ENCODE results near the gene TLE3.
A peak's percentile ranks its signal among the peaks of the same experiment; 100 is the strongest.

TLE3 gene

DNA sequence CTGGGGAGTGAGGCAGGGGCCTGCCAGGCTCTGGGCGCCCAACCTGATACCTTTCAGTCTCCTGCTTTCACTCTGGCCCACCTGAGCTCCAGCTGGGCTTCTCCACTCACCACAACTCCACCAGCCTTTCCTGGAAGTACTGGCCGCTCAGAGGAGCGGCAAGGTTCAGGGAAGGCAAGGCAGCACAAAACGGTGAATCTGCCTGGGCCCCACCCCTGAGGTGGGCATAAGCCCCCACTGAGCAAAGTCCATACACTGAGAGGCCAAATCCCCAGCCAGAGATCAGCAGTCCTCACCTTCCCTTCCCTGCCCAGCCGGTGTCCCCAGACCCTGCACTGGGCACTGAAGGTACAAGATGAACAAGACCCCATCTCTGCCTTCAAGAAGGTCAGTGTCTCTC is 70.7 kb downstream of the TLE3 start:
- DNase-seq = no peak

DNA sequence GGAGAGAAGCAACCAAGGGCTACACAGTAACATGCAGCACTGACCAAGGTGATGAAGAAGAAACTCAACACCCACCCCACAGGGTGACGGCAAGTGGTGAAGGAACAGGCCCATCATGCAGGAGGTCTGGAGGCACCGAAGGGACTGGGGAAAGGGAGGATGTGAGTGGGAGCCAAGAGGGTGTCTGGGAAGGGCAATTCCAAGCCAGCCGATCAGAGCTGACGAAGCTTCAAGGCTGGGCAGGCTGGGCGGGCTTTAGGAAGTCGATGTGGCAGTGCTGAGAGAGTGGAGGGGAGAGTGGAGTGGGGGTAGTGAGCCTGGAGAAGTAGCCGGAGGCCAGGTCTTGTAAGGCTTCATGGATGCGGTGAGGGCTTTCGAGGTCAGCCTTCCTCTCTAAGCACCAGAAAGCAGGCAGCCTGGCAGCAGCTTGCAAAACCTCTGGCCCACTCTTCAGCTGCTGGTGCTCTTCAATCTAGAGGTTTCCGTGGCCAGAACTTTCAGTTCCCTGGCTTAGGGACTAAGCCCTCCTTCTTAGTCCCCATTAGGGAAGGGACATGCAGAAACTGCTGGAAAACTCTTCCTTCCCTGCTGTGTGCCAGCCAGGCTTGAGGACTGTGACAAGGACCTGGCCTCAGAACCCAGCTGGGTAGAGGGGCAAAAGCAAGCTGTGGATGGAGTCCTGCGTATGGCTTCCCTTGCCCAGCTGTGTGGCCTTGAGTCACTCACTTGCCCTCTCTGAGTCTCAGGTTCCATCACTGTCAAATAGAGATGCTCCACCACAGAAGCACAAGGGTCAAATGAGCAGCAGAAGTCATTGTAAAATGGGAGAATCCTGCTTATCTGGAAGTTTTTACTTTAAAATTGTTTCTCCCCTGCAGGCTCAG is 72.1 kb downstream of the TLE3 start:
- no peak for DNase-seq

DNA sequence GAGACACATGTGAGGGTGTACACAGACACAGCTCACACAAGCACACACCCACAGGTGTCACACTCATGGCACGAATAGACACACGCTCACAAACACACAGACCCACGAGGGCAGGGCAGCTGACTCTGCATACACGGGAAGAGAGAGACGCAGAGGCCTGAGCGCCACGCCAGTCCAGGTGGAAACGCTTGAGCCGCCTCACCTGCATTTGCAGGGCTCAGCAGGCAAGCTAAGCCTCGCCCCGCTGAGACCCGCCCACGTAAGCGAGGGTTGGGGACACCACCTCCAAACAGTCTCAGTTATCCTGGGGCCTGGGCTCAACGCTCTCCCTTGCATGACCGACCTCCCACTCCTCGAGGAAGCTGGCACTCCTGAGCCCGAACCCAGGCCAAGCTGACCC is 73.2 kb downstream of the TLE3 start:
- DNase-seq = no peak

DNA sequence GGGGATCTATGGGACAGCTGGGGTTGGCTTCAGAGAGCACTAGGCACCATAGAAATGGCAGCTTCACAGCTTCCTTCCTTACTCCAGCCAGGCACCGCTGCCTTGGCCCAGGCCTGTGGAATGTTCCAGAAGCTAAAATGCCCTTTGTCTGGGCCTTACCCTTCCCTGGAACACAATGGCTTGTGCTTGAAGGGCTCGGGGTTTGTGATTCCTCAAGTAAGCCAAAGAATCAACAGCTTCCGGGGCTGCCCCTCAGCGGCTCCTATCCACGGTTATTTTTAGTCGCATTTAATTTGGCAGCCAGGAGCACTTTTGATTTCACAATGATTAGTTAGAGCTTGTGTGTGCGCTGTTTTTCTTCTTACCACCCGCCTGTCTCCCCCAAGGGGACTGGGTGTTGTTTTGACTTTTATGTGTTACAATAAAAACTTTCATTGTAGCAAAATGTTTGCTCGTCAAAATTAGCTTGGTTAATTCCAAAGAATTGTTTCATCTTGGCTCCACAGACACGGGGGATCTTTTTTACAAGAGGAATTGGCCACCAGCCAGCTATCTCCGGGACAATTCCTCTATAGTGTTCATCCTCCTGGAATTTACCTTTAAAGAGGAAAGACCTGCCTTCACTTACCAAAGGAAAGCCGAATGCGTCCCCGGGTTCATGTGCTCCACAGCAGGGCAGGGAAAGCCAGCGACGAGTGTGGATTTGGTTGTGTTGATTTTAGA is 73.8 kb downstream of the TLE3 start:
- peak; percentile 50 for DNase-seq

DNA sequence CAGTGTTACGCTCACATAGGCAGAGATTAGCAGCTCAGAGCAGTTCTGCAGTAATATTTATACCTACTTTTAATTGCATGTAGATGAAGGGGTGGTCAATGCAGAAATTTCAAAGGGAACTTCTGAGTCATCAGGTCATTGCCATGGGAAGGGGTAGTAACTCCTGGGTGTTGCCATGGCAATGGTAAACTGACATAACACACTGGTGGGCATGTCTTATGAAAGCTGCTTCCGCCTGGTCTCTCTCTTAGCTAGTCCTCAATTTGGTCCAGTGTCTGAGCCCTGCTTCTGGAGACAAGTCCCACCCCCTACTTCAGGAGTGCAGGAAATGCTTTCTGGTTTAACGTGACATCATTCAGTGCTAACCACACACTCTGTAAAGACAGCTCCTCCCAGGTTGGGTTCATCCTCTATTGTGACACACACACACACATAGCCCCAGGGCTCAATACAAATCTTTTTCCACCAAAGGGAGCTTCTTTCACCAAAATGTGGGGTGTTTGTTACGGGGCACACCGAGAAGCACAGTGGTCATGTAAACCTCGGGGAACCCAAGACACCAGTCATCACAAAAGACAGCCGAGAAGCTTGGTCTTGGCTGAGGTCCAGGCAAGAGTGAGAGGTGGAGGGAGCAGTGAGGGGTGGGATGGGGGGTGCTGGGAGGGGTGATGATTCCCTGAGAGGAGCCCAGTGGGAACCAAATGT is 74.5 kb downstream of the TLE3 start:
- DNase-seq = peak; percentile 10

DNA sequence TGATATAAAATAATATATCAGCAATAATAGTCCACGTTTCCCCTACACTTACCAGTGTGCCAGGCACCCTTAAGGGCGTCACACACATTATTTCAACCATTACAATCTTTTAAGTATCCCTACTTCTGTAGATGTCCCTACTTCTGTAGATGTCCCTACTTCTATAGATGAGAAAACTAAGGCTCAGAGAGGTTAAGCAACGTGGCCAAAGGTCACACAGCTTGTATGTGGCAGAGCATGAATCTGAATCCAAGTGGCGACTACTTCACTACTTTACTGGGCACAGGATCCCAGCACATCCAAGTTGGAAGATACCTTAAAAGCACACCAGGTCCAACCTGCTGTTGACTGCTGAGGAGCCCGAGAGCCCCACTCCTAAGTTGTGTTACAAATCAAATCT is 77.5 kb downstream of the TLE3 start:
- no peak for DNase-seq

DNA sequence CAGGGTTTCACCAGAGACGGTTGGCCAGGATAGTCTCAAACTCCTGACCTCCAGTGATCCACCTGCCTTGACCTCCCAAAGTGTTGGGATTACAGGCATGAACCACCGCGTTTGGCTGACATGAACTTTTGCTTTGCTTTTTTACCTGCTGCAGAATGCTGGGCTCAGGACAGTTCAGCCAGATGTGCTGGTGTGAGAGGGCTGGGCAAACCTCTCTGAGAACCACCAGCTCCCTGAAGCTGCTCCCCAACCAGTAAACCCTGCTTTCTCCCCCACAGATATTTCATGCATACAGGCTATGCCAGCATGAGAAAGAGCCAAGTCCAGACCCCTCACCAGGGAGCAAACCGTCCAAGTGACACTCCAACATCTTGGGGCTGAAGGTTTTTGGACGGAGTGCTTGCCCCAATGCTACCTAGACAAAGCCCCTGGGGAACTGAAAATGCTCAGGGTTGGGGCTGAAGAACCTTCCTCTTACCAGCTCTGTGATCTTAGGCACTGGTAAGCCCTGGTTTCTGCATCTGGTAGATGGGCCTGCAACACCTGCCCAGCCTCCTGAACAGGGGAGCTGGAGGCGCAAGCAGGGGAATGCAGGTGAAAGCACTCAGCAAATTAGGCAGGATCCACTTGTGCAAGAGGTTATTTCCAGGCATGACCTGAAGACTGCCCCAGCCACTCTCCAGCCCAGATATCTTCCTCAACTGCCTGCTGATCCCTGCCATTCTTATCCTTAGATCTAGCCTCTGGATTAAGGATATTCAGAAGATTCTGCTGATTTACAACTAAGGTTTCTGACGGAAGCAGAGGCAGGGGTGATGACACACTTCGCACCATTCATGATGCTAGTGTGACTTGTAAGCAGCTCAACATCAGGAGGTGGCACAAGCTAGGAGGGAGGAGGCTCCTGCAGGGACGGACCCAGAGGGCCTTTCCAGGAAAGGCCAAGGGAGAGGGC is 78.8 kb downstream of the TLE3 start:
- no peak for DNase-seq

DNA sequence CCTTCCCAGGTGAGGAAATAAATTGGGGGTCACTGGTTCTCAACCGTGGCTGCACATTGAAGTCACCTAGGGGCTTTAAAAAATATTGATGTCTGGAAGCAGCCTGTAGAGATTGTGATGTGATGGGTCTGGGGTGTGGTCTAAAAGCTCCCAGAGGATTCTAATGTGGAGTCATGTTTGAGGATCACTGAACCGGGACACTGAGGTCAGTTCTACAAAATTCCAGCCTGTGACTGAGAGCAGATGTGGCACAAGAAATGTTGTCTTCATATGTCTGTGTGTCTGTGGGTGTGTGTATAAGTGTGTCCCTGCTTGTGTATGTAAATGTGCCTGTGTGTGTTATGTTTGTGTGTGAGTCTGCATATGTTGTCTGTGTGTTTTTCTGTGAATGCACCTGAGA is 79.9 kb downstream of the TLE3 start:
- no peak for DNase-seq

DNA sequence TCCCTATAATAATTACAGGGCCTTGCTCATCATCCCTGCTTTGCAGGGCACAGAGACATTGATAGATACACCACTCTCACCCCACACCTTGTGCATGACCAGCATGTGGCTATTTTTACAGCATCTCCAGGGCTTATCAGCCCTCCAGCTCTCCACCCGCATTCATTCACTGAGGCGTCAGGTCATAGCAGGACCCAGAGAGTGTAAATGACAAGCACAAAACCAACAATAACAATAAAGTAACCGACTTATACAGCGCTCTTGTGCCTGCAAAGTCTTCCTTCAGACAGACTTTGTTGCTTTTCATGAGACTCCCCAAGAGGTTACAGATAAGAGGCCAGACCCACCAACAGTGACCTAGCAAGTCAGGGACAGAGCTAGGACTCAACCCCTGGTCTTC is 80.7 kb downstream of the TLE3 start:
- DNase-seq = no peak

DNA sequence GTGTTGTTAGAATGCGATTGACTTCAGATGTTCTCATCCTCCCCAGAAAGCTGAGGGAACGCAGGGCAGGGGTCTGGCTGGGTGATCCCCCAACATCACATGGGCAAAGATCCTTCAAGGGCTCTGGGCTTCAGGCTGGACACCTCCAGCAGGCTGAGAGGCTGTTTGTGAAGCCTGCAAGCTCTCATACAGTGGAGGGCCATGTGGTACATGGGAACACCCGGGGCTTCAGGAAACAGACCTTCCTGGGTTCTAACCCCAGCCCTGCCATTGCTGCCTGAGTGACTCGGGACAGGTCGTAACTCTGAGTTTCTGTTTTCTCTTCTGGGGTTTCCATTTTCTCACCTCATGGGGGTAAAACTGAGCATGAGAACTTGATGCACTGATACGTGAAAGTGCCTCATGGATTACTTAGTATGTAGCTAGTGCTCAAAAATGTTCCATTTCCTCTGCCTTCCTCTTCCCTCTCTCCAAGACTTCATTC is 81.2 kb downstream of the TLE3 start:
- DNase-seq = no peak

DNA sequence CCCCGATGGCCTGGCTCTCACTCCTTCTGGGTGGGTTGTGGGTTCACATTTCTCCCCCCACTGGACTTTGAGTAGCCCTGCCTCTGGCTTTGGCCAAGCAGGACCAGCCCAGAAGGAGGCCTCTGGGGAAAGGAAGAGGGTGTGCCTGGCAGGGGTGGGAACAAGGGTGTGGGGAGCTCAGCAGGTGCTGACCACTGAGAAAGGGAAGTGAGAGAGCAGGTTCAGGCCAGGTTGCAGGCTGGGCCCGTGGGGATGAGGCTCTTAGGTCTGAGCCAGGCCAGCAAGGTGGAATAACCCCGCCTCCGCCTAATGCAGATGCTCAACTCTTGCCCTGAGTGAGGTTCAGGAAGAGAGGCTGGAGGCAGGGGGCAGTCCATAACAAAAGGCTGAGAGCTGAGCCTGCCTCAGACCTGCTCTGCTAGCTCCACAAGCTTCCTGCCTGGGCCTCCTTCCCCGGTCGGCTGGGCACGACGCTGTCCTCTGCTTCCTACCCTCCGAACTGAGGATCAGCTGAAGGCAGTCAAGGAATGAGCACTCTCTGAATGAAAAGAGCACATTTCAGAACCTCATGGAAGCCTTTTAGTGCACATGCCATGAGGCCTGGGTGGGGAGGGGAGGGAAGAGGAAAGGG is 82.7 kb downstream of the TLE3 start:
- DNase-seq = no peak

DNA sequence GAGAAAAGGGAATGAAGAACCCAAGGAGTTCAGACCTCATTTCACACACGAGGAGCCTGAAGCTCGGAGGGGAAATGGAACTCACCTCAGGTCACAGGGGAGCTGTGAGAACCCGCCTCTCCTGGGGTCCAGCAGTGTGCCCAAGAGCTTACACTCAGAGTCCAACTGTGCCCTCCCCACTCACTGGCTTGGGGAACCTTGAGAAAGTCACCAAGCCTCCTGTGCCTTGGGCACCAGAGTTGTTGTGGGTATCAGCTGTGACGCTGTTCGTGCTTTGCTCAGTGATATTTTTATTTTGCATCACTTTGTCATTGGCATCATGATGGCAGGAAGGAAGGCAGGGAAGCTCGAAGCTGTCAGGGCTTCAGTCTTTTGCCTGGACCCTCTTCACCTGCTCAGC is 83.4 kb downstream of the TLE3 start:
- DNase-seq = no peak

DNA sequence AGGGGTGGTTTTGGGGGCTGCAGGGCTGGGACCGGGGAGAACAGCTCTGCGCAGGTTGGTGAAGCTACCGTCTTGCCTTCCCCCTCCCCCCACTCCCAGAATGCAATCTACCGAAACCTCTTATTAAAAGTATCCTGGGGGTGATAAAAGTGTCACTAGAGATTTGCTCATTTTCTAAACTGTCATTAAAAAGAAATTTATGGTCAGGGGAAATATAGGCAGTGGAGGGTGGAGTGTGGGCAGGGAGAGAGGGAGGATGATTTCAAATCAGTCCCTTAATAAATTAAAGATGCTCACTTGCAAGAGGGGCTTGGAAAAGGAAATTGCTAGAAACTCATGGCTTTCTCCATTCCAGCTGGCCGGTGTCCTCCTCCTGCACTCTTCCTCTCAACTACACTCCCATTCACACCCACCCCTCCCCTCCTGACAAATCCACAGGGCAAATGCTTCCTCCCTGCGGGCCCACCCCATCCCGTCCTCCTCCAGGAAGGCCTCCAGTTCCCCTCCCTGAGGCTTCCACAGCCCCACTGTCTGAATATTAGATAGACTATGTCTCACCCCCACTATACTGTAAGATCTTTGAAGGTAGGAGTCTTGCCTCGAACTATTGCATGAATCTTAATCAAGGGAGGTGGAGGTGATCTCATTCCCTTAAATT is 83.9 kb downstream of the TLE3 start:
- no peak for DNase-seq

DNA sequence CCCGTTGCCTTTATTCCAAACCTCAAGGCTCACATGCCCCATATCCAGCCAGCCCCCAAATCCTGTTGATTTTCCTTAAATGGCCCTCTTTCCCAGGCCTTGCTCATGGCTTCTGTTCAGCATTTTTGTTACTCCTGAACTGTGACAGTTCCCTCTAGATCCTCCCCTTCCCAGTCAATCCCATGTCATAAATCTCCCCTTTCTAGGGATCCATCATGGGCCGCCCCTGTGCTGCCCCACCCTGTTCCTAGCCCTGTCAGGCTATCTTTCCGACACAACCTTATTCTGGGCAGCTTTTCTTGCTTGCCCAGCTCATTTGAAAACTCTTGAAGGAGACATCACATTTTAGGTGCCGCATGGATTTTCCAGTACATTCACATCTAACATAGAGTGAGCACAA is 84.8 kb downstream of the TLE3 start:
- DNase-seq = no peak

DNA sequence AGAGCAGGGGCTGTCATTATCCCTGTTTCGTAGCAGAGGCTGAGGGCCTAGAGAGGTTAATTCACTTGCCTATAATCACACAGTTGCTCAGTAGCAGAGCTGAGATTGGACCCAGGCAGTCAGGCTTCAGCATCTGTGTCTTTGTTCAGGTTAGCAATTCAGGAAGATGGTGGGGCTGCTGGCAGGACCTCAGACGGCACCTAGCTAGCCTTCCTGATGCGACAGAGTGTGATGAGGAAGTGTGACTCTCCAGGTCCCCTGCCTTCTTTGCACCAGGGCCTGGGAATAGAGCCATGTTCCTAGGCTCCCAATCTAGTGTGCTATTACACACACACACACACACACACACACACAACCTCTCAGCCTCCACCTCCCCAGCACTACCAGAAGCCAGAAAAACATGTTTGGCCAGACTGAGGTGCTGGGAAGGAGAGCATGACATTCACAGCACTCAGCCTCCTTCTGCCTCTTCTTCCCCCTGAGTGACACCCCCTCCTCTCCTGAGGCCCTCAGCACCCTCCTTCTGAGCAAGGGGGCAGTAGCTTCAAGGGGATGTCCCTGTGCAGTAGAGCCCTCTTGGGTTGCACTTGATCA is 88.9 kb downstream of the TLE3 start:
- DNase-seq = no peak

DNA sequence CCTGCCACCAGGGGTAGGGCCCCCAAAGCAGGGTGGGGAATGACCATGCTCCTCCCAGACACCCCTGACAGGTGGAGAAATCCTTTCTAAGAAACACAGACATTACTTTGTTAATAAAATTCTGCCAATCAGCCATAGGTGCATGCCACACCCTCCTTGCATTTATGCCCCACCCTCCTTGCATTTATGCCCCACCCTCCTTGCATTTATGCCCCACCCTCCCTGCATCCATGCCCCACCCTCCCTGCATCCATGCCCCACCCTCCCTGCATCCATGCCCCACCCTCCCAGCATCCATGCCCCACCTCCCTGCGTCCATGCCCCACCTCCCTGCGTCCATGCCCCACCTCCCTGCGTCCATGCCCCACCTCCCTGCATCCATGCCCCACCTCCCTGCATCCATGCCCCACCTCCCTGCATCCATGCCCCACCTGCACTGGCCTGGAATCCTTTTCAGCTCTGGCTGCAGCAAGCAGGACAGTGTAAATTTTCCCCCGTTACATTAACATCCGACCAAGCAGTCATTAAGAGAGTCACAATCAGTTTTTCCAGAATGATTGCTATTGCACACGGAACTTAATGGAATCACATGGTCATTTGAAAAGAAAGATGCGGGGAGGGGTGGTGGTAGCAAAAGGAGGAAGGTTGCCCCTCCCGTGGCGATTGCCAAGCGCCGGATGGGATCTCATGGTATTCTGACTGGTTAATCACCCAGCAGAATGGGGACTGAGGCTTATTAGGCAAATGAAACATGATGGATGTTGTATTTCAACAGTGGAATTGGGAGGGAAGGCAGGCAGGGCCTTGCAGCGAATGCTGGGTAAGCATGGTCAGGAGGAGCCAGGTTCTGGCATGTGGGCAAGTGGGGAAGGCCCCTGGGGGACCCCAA is 91.2 kb downstream of the TLE3 start:
- no peak for DNase-seq

DNA sequence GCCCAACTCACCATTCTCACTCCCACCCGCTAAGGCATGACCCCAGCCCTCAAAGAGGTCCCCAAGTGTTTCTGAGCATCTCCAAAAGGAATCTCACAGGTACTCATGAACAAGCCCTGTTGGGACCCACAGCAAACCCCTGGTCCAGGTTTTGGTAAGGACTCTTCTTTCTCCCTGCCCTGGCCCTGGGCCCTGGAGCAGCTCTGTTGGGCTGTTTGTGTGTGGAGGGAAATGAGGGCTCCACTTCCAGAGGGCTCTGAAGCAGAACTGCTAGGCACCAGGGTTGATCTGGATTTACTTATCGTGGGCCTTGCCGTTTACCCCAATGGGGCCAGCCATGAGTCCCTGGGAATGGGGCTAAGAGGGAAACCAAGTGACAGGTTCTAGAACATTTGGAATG is 92.9 kb downstream of the TLE3 start:
- no peak for DNase-seq

DNA sequence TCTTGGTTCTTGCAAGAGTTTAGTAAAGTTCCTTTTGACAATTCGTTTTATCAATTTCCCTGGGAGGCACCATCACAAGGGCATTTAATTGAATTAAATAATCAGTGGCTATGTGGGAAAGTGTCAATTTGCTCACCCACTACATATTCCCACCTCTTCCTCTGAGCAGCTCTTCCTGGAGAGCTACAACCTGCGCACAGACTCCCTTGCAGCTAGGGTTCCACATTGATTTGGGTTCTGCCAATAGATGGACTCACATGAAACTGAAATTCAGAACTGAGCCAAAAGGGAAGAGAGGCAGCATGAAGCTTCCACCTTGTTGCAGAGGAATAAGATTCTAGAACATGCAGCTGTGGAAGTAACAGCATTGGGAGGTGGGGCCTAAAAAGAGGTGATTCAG is 94.8 kb downstream of the TLE3 start:
- no peak for DNase-seq

DNA sequence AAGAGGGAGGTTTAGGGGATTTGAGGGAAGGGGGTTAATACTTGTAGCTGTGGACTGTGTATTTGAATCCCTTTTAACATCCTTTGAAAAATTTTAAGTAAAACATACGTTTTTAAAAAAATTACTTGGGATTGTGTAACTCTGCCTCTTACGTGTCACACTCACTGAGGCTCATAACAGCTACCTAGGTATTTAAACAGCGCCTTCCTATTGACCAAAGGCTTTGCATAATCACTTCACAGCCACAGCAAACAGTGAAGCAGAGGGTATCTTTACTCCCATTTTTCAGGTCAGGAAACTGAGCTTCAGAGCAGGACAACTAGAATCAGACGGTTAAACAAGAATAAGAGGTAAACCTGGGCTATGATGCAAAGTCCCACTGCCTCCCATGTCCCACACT is 95.9 kb downstream of the TLE3 start:
- DNase-seq = no peak
